Measurements from ENCODE around the gene WDPCP.
"Not testable (repeated sequence)": the region's sequence is repeated elsewhere in the genome, so short reads cannot be mapped to it uniquely, and the experiment has no call there.

Gene WDPCP

GRCh38 chr2:63093502-63093901 lies 494.8 kb downstream of the WDPCP start:
- no peak for DNase-seq

- DNase-seq, result no peak
Measured at GRCh38 chr2:63092857-63093256, 495.4 kb downstream of the WDPCP start.

- DNase-seq, result no peak
Measured at GRCh38 chr2:63092401-63092800, 495.9 kb downstream of the WDPCP start.

- DNase-seq, result no peak
Measured at GRCh38 chr2:63086687-63087086, 501.6 kb downstream of the WDPCP start.

- DNase-seq, result no peak
Measured at GRCh38 chr2:63081404-63081803, 506.9 kb downstream of the WDPCP start.

- DNase-seq, result no peak
Measured at GRCh38 chr2:63078852-63079606, 509.2 kb downstream of the WDPCP start.

GRCh38 chr2:63074399-63074798 lies 513.9 kb downstream of the WDPCP start:
- DNase-seq, result not testable (repeated sequence)

GRCh38 chr2:63073994-63074393 lies 514.3 kb downstream of the WDPCP start:
- no peak for DNase-seq

- no peak for DNase-seq
Measured at GRCh38 chr2:63071664-63072063, 516.6 kb downstream of the WDPCP start.
